HepG2 (cell line): ENCODE measurements around the gene ATP23. TPM values are rescaled to one million over a fixed set of nuclear protein-coding genes. Genes with fewer than 3 reads are reported as not detected.

Experiments used
- CAMTA2 ChIP-seq: sonication (generic); formaldehyde crosslinking; IDR thresholded peaks from 2 replicates; pipeline ENCODE4 v1.4.0; 2020; ENCODE audit warnings: mild to moderate bottlenecking, missing genetic modification reagents, borderline replicate concordance
- EP300 ChIP-seq, 3 experiments: sonication (generic) in 1 of 3; formaldehyde crosslinking in 1 of 3; IDR thresholded peaks; 2 replicates each; pipeline versions ENCODE4 v1.5.1 to v1.6.1; 2011 to 2020; ENCODE audit warnings: low read depth in 2 of 3, low read length in 2 of 3, borderline replicate concordance in 1 of 3, improper control_type of control experiment in 1 of 3, mild to moderate bottlenecking in 1 of 3, missing genetic modification reagents in 1 of 3, moderate library complexity in 1 of 3
- FIP1L1 ChIP-seq: fragments of 200-400 bp; formaldehyde crosslinking; IDR thresholded peaks from 2 replicates; pipeline ENCODE4 v1.6.1; 2018; ENCODE audit warnings: low read depth, mild to moderate bottlenecking, low read length, moderate library complexity, borderline replicate concordance; ENCODE audit not compliant: insufficient read depth
- GZF1 ChIP-seq: sonication (generic); formaldehyde crosslinking; IDR thresholded peaks from 2 replicates; pipeline ENCODE4 v1.5.1; 2020; ENCODE audit warnings: mild to moderate bottlenecking, missing genetic modification reagents
- HIVEP1 ChIP-seq: sonication (generic); formaldehyde crosslinking; IDR thresholded peaks from 2 replicates; pipeline ENCODE4 v1.4.0; 2020; ENCODE audit warnings: mild to moderate bottlenecking, missing genetic modification reagents
- HOXA3 ChIP-seq: sonication (generic); formaldehyde crosslinking; IDR thresholded peaks from 2 replicates; pipeline ENCODE4 v1.5.0; 2020; ENCODE audit warnings: missing genetic modification reagents
- MEIS2 ChIP-seq: sonication (generic); formaldehyde crosslinking; IDR thresholded peaks from 2 replicates; pipeline ENCODE4 v1.9.0; 2021; ENCODE audit warnings: mild to moderate bottlenecking, missing genetic modification reagents
- MTF2 ChIP-seq: sonication (generic); formaldehyde crosslinking; IDR thresholded peaks from 2 replicates; pipeline ENCODE4 v1.5.0; 2020; ENCODE audit warnings: missing genetic modification reagents, borderline replicate concordance
- NCOR1 ChIP-seq: fragments of 200-600 bp; sonication (generic); IDR thresholded peaks from 2 replicates; pipeline ENCODE4 v1.7.0; 2017; ENCODE audit warnings: antibody characterized with exemption, low read length, borderline replicate concordance
- PITX1 ChIP-seq: sonication (generic); formaldehyde crosslinking; IDR thresholded peaks from 2 replicates; pipeline ENCODE4 v1.5.1; 2020; ENCODE audit warnings: mild to moderate bottlenecking, missing genetic modification reagents
- POLR2AphosphoS5 ChIP-seq: IDR thresholded peaks from 2 replicates; pipeline ENCODE4 v1.6.1; 2012; ENCODE audit warnings: low read depth, low read length
- SRY ChIP-seq: sonication (generic); formaldehyde crosslinking; IDR thresholded peaks from 2 replicates; pipeline ENCODE4 v1.8.0; 2022; ENCODE audit warnings: mild to moderate bottlenecking, missing genetic modification reagents
- TARDBP ChIP-seq: sonication (generic); formaldehyde crosslinking; IDR thresholded peaks from 2 replicates; pipeline ENCODE4 v1.8.0; 2022; ENCODE audit warnings: mild to moderate bottlenecking, missing genetic modification reagents
- ZNF451 ChIP-seq: sonication (generic); formaldehyde crosslinking; IDR thresholded peaks from 2 replicates; pipeline ENCODE4 v1.5.0; 2020; ENCODE audit warnings: mild to moderate bottlenecking, missing genetic modification reagents
- ZNF619 ChIP-seq: sonication (generic); formaldehyde crosslinking; IDR thresholded peaks from 2 replicates; pipeline ENCODE4 v1.4.0; 2020; ENCODE audit warnings: mild to moderate bottlenecking, missing genetic modification reagents
- ZNF777 ChIP-seq: sonication (generic); formaldehyde crosslinking; IDR thresholded peaks from 2 replicates; pipeline ENCODE4 v1.4.0; 2020; ENCODE audit warnings: missing genetic modification reagents
- ZNF792 ChIP-seq: IDR thresholded peaks from 2 replicates; pipeline ENCODE4 v1.6.1; 2016
- ZNF891 ChIP-seq: sonication (generic); formaldehyde crosslinking; IDR thresholded peaks from 2 replicates; pipeline ENCODE4 v1.5.0; 2020; ENCODE audit warnings: mild to moderate bottlenecking, missing genetic modification reagents
- ZSCAN30 ChIP-seq: sonication (generic); formaldehyde crosslinking; IDR thresholded peaks from 2 replicates; pipeline ENCODE4 v1.5.0; 2020; ENCODE audit warnings: mild to moderate bottlenecking, missing genetic modification reagents
- polyA plus RNA-seq, 8 experiments: library from polyadenylated mRNA; depleted of rRNA in 3 of 8; stranded (reverse) in 7 of 8; unstranded in 1 of 8; fragments of >200 nt; fragmentation: Illumina TruSeq in 4 of 8; extraction: Trizol in 4 of 8; gene quantifications; 2 replicates each; pipeline versions ENCODE4 v1.2.1 to v1.2.3, GENCODE V29; 2011 to 2016; ENCODE audit warnings: low read depth in 4 of 8, missing spikeins in 1 of 8, mixed read lengths in 1 of 8; ENCODE audit not compliant: insufficient read depth in 1 of 8
- total RNA-seq, 5 experiments: library from RNA; depleted of rRNA; stranded (reverse); fragments of >200 nt; fragmentation: Illumina TruSeq; extraction: Trizol; gene quantifications; 2 replicates each; pipeline ENCODE4 v1.2.3, GENCODE V29; 2016; ENCODE audit warnings: low read depth in 1 of 5
- TF ChIP-seq, protein P1 (sequence below): sonication (generic); formaldehyde crosslinking; IDR thresholded peaks from 2 replicates; pipeline ENCODE4 v1.5.0; 2020; ENCODE audit warnings: mild to moderate bottlenecking, missing genetic modification reagents, borderline replicate concordance
- TF ChIP-seq, protein P2 (sequence below): sonication (generic); formaldehyde crosslinking; IDR thresholded peaks from 2 replicates; pipeline ENCODE4 v1.4.0; 2020; ENCODE audit warnings: missing genetic modification reagents
- TF ChIP-seq, protein P3 (sequence below): sonication (generic); formaldehyde crosslinking; IDR thresholded peaks from 2 replicates; pipeline ENCODE4 v1.4.0; 2020; ENCODE audit warnings: missing genetic modification reagents
- TF ChIP-seq, protein P4 (sequence below): sonication (generic); formaldehyde crosslinking; IDR thresholded peaks from 2 replicates; pipeline ENCODE4 v1.5.1; 2020; ENCODE audit warnings: missing genetic modification reagents, mild to moderate bottlenecking, borderline replicate concordance

The ATP23 gene
- total and polyA plus RNA-seq, 2 of the 13 experiments (the other 11 are each of a cell fraction or from before 2014, with no cell fraction given), result 12.1 to 14.7 TPM

DNA sequence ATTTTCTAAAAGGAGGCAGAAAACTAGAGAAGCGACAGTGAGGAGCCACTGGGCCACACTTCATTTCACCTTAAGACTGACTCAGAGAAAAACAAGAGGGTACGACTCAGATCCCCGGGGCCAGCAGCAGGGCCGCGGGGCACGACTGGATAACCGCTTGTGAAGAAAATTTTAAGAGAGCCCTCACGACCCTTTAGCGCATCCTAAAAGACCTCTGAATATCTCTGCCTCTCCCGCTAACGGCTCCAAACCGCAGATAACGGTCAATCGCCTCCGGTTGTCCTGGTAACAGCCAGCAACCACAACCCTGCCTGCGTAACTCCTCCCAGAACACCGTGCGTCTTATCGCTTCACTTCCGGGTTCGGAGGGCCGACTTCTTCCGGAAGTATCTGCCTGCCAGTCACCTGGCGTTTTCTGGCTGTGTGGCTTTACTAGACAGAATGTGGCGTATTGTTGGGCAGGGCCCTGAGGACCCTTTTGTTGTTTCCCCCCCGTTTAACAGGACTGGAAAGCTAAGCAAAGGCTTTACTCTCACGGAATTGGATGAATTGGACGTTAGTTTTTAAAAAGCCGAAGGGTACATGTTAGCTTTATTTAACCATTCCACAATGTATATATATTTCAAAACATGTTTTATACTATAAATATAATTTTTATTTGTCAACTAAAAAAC lies 5.4 kb upstream of the ATP23 start (continued):
- TF ChIP-seq, protein P1, sequence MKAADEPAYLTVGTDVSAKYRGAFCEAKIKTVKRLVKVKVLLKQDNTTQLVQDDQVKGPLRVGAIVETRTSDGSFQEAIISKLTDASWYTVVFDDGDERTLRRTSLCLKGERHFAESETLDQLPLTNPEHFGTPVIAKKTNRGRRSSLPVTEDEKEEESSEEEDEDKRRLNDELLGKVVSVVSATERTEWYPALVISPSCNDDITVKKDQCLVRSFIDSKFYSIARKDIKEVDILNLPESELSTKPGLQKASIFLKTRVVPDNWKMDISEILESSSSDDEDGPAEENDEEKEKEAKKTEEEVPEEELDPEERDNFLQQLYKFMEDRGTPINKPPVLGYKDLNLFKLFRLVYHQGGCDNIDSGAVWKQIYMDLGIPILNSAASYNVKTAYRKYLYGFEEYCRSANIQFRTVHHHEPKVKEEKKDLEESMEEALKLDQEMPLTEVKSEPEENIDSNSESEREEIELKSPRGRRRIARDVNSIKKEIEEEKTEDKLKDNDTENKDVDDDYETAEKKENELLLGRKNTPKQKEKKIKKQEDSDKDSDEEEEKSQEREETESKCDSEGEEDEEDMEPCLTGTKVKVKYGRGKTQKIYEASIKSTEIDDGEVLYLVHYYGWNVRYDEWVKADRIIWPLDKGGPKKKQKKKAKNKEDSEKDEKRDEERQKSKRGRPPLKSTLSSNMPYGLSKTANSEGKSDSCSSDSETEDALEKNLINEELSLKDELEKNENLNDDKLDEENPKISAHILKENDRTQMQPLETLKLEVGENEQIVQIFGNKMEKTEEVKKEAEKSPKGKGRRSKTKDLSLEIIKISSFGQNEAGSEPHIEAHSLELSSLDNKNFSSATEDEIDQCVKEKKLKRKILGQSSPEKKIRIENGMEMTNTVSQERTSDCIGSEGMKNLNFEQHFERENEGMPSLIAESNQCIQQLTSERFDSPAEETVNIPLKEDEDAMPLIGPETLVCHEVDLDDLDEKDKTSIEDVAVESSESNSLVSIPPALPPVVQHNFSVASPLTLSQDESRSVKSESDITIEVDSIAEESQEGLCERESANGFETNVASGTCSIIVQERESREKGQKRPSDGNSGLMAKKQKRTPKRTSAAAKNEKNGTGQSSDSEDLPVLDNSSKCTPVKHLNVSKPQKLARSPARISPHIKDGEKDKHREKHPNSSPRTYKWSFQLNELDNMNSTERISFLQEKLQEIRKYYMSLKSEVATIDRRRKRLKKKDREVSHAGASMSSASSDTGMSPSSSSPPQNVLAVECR (CRISPR knock-in tag), result peak; percentile 89
- TF ChIP-seq TARDBP (CRISPR knock-in tag) (peak; percentile 29; the same call in 1 of the 2 replicates), GZF1 (CRISPR knock-in tag) (no peak), ZNF777 (CRISPR knock-in tag) (no peak), ZNF792 (CRISPR knock-in tag) (no peak), NCOR1 (no peak), MEIS2 (CRISPR knock-in tag) (peak; percentile 41; the same call in 1 of the 2 replicates), ZNF451 (no peak), FIP1L1 (no peak), ZNF891 (no peak), ZNF619 (CRISPR knock-in tag) (no peak), HIVEP1 (CRISPR knock-in tag) (no peak), MTF2 (CRISPR knock-in tag) (no peak), CAMTA2 (CRISPR knock-in tag) (no peak), EP300 (IDR thresholded peaks at IDR 0.05; ENCODE audit: low read depth in 2 of 2, low read length in 2 of 2) (peak in 1 of 2 experiments; percentile 39; a peak in 1 of 4 replicates), EP300 (CRISPR knock-in tag; IDR thresholded peaks at IDR 0.05; ENCODE audit: borderline replicate concordance) (no peak), ZSCAN30 (peak; percentile 65; the same call in 1 of the 2 replicates), PITX1 (CRISPR knock-in tag) (peak; percentile 27; the same call in 1 of the 2 replicates), POLR2AphosphoS5 (peak; percentile 92), SRY (CRISPR knock-in tag) (no peak), HOXA3 (CRISPR knock-in tag) (peak; percentile 67; the same call in 1 of the 2 replicates)
- TF ChIP-seq, protein P2, sequence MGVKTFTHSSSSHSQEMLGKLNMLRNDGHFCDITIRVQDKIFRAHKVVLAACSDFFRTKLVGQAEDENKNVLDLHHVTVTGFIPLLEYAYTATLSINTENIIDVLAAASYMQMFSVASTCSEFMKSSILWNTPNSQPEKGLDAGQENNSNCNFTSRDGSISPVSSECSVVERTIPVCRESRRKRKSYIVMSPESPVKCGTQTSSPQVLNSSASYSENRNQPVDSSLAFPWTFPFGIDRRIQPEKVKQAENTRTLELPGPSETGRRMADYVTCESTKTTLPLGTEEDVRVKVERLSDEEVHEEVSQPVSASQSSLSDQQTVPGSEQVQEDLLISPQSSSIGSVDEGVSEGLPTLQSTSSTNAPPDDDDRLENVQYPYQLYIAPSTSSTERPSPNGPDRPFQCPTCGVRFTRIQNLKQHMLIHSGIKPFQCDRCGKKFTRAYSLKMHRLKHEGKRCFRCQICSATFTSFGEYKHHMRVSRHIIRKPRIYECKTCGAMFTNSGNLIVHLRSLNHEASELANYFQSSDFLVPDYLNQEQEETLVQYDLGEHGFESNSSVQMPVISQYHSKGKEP (CRISPR knock-in tag), result no peak
- TF ChIP-seq, protein P3, sequence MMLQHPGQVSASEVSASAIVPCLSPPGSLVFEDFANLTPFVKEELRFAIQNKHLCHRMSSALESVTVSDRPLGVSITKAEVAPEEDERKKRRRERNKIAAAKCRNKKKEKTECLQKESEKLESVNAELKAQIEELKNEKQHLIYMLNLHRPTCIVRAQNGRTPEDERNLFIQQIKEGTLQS (CRISPR knock-in tag), result no peak
- TF ChIP-seq, protein P4, sequence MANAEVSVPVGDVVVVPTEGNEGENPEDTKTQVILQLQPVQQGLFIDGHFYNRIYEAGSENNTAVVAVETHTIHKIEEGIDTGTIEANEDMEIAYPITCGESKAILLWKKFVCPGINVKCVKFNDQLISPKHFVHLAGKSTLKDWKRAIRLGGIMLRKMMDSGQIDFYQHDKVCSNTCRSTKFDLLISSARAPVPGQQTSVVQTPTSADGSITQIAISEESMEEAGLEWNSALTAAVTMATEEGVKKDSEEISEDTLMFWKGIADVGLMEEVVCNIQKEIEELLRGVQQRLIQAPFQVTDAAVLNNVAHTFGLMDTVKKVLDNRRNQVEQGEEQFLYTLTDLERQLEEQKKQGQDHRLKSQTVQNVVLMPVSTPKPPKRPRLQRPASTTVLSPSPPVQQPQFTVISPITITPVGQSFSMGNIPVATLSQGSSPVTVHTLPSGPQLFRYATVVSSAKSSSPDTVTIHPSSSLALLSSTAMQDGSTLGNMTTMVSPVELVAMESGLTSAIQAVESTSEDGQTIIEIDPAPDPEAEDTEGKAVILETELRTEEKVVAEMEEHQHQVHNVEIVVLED (CRISPR knock-in tag), result peak; percentile 85; the same call in 1 of the 2 replicates
